Peyer's patch (tissue), 4 donors: ENCODE measurements around the gene TCAP.

Experiments used
- CTCF ChIP-seq, 6 experiments: fragments of 450-650 bp in 4 of 6; fragments of 200-600 bp in 2 of 6; sonication (generic) in 1 of 6; IDR thresholded peaks; one replicate each; pipeline ENCODE4 v1.5.1; 2017 to 2019; ENCODE audit warnings: antibody characterized with exemption in 6 of 6, mild to moderate bottlenecking in 3 of 6, moderate library complexity in 1 of 6
- POLR2A ChIP-seq, 2 donors: fragments of 450-650 bp; IDR thresholded peaks; one replicate each; pipeline ENCODE4 v1.5.1; 2017; ENCODE audit warnings: antibody characterized with exemption in 2 of 2, mild to moderate bottlenecking in 2 of 2, moderate library complexity in 2 of 2

GRCh38 chr17:39618956-39619785, 46.0 kb upstream of the TCAP start:
- TF ChIP-seq CTCF (IDR thresholded peaks at IDR 0.05) (no peak), POLR2A (IDR thresholded peaks at IDR 0.05) (no peak)
